Vagina (tissue), 2 donors: ENCODE data around the gene UNC93B1. TPM values are rescaled to one million over a fixed set of nuclear protein-coding genes. Genes with fewer than 3 reads are reported as not detected.

Experiments used
- DNase-seq, 2 donors: peaks; one replicate each; pipeline ENCODE4 v3.0.0-alpha.2; 2017; ENCODE audit errors: extremely low spot score in 2 of 2
- H3K27ac ChIP-seq: fragments of 200-600 bp; sonication (generic); one replicate; pipeline ENCODE4 v1.5.1; 2019
- H3K27me3 ChIP-seq: fragments of 200-600 bp; sonication (generic); one replicate; pipeline ENCODE4 v1.5.1; 2019
- H3K36me3 ChIP-seq, 2 donors: fragments of 200-600 bp; sonication (generic); one replicate each; pipeline ENCODE4 v1.5.1; 2017 to 2019
- H3K4me1 ChIP-seq: fragments of 200-600 bp; sonication (generic); one replicate; pipeline ENCODE4 v1.5.1; 2019
- H3K4me3 ChIP-seq, 2 donors: fragments of 200-600 bp; sonication (generic); 1 replicate in 1 of 2; 2 replicates in 1 of 2; pipeline ENCODE4 v1.5.1; 2016 to 2019
- H3K9me3 ChIP-seq: fragments of 200-600 bp; sonication (generic); one replicate; pipeline ENCODE4 v1.5.1; 2019
- POLR2A ChIP-seq, 2 donors: fragments of 450-650 bp; IDR thresholded peaks; one replicate each; pipeline ENCODE4 v1.6.1; 2017; ENCODE audit warnings: antibody characterized with exemption in 2 of 2, mild to moderate bottlenecking in 2 of 2, moderate library complexity in 2 of 2
- POLR2AphosphoS5 ChIP-seq, 2 donors: sonication (generic); formaldehyde crosslinking; IDR thresholded peaks; one replicate each; pipeline ENCODE4 v1.9.0; 2017; ENCODE audit warnings: antibody characterized with exemption in 2 of 2, mild to moderate bottlenecking in 2 of 2, low read depth in 1 of 2; ENCODE audit not compliant: insufficient read depth in 1 of 2
- intact Hi-C: fragments of 100-400 bp; cut with DNase I; formaldehyde crosslinking; loops from one replicate; pipeline ENCODE4 v1.15.1; 2023
- total RNA-seq: library from RNA; depleted of rRNA; stranded (reverse); fragments of >200 nt; gene quantifications from one replicate; pipeline ENCODE4 v1.2.3, GENCODE V29; 2016
- TF ChIP-seq, protein P1 (sequence below), 3 experiments: fragments of 450-650 bp in 2 of 3; fragments of 200-600 bp in 1 of 3; sonication (generic) in 1 of 3; IDR thresholded peaks; one replicate each; pipeline ENCODE4 v1.5.1; 2017 to 2019; ENCODE audit warnings: antibody characterized with exemption in 3 of 3, mild to moderate bottlenecking in 2 of 3, moderate library complexity in 2 of 3

The UNC93B1 gene
- total RNA-seq, 1 donor from 2014 or later = 30.4 TPM

DNA sequence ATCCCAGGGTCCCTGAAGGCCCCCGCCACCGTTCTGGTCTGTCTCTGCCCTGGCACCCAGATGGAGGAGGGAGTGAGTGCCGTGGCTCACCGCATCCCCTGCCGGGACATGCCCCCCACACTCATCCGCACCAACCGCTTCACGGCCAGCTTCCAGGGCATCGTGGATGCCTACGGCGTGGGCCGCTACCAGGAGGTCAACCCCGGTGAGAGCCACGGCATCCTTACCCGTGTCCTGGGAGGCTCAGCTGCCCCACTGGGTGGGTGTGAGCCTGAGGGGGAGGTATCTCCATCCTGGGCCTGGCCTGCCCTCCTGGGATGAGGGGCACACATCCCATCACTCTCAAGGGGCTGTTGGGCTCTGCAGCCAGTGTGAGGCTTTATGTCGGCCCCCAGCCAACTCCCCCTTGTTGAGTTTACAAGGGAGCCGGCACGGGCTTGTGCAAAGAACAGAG, 41.0 kb upstream of the UNC93B1 start:
- peak overlapping the region; percentile 96 for H3K27ac ChIP-seq
- DNase-seq = no peak
- H3K36me3 ChIP-seq = peaks cover 0 to 16% of the 10 kb centered on the region in 2 donors
- no peaks in the 10 kb centered on the region for H3K27me3 ChIP-seq
- no peaks in the 10 kb centered on the region for H3K9me3 ChIP-seq
- intact Hi-C loops = no loop called here
- H3K4me1 ChIP-seq = peaks cover 45% of the 10 kb centered on the region
- H3K4me3 ChIP-seq = no peak overlapping the region
- TF ChIP-seq, protein P1, sequence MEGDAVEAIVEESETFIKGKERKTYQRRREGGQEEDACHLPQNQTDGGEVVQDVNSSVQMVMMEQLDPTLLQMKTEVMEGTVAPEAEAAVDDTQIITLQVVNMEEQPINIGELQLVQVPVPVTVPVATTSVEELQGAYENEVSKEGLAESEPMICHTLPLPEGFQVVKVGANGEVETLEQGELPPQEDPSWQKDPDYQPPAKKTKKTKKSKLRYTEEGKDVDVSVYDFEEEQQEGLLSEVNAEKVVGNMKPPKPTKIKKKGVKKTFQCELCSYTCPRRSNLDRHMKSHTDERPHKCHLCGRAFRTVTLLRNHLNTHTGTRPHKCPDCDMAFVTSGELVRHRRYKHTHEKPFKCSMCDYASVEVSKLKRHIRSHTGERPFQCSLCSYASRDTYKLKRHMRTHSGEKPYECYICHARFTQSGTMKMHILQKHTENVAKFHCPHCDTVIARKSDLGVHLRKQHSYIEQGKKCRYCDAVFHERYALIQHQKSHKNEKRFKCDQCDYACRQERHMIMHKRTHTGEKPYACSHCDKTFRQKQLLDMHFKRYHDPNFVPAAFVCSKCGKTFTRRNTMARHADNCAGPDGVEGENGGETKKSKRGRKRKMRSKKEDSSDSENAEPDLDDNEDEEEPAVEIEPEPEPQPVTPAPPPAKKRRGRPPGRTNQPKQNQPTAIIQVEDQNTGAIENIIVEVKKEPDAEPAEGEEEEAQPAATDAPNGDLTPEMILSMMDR (IDR thresholded peaks at IDR 0.05) = no peak
- TF ChIP-seq POLR2A (IDR thresholded peaks at IDR 0.05) (no peak), POLR2AphosphoS5 (IDR thresholded peaks at IDR 0.05; ENCODE audit: insufficient read depth in 1 of 2, low read depth in 1 of 2) (no peak)

GRCh38 chr11:68044145-68044813, 40.4 kb upstream of the UNC93B1 start:
- intact Hi-C loops = no loop called here
- no peak for TF ChIP-seq POLR2A (IDR thresholded peaks at IDR 0.05)
- TF ChIP-seq, protein P1 (IDR thresholded peaks at IDR 0.05) = no peak
- TF ChIP-seq POLR2AphosphoS5 (IDR thresholded peaks at IDR 0.05; ENCODE audit: insufficient read depth in 1 of 2, low read depth in 1 of 2) = no peak
- Histone ChIP-seq H3K36me3 (peaks cover 0 to 10% of the 10 kb centered on the region in 2 donors), H3K9me3 (no peaks in the 10 kb centered on the region), H3K4me1 (peaks cover 51% of the 10 kb centered on the region), H3K4me3 (peak overlapping the region in 1 of 2 donors; percentile 33), H3K27me3 (no peaks in the 10 kb centered on the region), H3K27ac (peak overlapping the region; percentile 96)
- no peak for DNase-seq

DNA sequence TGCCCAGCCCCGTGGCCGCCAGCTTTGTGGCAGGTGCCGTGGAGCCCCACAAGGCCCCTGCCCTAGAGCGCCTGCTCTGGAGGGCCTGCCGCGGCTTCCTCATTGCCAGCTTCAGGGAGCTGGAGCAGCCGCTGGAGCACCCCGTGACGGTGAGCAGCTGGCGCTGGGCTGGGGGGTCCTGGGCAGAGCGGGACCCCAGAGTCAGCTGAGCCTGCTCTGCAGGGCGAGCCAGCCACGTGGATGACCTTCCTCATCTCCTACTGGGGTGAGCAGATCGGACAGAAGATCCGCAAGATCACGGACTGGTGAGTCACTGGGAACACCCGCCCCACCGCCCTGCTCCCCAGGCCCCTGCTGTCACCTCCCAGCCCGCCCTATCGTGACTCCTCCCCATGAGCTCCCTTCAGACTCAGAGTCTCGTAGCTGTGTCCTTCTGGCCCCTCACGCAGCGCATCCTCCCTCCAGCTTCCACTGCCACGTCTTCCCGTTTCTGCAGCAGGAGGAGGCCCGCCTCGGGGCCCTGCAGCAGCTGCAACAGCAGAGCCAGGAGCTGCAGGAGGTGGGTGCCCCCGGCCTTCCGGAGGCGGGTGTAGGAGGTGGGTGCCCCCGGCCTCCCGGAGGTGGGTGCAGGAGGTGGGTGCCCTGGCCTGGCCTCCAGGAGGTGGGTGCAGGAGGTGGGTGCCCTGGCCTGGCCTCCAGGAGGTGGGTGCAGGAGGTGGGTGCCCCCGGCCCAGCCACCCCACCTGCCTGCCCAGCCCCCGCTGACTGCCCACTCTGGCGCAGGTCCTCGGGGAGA, 39.6 kb upstream of the UNC93B1 start:
- DNase-seq = no peak
- no peaks in the 10 kb centered on the region for H3K9me3 ChIP-seq

DNA sequence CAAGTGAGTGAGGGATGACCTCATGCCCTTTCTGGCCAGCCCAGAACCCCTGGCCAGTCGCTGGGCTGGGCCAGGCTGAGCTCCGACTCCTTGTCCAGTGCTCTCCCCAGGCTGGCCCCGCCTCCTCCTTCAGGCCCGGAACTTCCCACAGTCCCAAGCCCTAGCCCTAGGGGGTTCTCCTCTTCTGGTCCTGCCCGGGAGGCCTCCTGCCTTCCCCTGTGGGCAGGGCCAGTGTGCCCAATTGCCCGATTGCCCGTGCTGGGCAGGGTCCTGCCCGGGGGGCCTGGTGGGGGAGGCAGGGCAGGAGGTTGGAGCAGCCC, 39.1 kb upstream of the UNC93B1 start:
- H3K27me3 ChIP-seq = no peaks in the 10 kb centered on the region
- TF ChIP-seq, protein P1 (IDR thresholded peaks at IDR 0.05) = no peak
- TF ChIP-seq POLR2AphosphoS5 (IDR thresholded peaks at IDR 0.05; ENCODE audit: insufficient read depth in 1 of 2, low read depth in 1 of 2) = no peak
- H3K4me3 ChIP-seq = peak overlapping the region; percentile 19 to 33
- H3K36me3 ChIP-seq = peaks cover 0 to 7% of the 10 kb centered on the region in 2 donors
- intact Hi-C loops = no loop called here
- H3K9me3 ChIP-seq = no peaks in the 10 kb centered on the region
- peaks cover 62% of the 10 kb centered on the region for H3K4me1 ChIP-seq
- H3K27ac ChIP-seq = peak overlapping the region; percentile 96
- no peak for DNase-seq

More for the DNA sequence above, 39.6 kb upstream of the UNC93B1 start:
- Histone ChIP-seq H3K4me3 (peak overlapping the region; percentile 19 to 33), H3K36me3 (peaks cover 0 to 7% of the 10 kb centered on the region in 2 donors), H3K27me3 (no peaks in the 10 kb centered on the region), H3K4me1 (peaks cover 56% of the 10 kb centered on the region), H3K27ac (peak overlapping the region; percentile 96)
- intact Hi-C loops = no loop called here
- TF ChIP-seq, protein P1 (IDR thresholded peaks at IDR 0.05) = no peak
- TF ChIP-seq POLR2AphosphoS5 (IDR thresholded peaks at IDR 0.05; ENCODE audit: insufficient read depth in 1 of 2, low read depth in 1 of 2) = peak in 1 of 2 donors; percentile 77
